Measurements from ENCODE around the gene NMUR1.

NMUR1 gene

DNA sequence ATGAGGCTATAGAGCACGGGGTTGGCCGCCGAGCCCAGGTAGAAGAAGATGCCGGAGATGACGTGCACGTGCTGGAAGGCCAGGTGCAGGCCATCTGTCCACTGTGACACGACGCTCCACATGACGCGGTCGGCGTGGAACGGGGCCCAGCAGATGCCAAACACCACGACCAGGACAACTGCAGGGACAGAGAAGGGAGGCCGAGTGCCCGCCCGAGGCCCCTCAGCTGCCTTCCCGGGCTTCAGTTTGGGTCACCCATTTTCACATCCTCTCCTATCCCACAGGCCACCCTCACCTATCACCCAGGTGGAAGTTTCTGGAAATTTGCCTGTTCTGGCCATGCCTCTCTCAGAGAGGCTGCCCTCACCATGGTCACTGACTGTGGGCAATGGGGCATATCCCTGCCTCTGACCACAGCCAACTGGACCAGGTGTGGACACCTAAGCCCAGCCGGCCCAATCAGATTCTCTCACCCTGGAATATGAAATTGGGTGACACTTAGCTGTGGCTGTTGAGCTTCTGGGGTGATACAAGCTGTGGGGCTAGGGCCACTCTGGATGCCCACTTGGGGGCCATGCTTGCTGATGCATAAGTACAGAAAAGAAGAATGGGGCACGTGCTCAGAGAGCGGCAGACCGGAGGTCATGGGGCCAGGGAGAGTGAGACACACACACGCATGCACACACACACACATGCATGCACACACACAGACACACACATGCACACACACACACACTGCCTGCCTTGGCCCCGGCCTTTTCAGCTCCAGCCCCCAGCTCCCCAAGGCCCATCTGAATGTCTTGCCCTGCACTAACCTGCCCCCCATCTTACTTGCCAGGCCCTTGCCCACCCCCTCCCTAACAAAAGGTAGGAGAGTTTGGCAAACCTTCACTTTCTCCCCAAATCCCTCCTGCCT is 4.7 kb downstream of the NMUR1 start:
- no peak for DNase-seq (ENCODE audit: low spot score)

DNA sequence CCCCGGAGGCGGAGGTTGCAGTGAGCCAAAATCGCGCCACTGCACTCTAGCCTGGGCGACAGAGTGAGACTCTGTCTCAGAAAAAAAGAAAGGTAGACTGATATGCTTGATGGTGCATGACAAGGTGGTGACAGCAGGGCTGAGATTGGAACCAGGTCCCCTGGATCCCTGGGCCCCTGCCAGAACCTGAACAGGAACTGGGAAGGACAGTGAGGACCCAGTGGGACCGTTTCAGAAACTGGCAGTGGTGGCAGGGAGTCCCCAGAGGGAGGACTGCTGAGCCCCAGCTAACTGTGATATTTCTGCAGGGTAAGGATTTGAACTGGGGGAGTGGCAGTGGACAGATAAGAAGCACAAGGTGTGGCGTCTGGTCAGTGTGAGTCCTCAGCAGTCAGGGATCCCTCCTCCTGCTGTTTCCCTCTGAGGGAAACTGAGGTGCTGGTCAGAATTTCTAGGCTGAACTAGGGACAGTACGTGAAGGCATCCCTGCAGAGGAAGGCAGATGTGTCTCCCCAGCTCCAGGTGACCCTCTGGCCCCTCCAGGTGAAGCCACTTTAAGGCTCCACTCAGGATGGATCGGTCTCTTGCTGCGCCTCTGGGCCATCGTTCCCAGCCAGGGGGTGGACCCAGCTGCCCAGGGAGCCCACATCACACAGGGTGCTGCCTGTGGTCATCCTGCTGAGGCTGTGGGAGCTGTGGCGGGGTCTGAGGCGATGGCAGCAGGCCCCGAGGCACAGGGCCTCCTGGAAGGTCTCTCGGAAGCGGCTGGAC is 5.6 kb downstream of the NMUR1 start:
- DNase-seq (ENCODE audit: low spot score) = no peak

DNA sequence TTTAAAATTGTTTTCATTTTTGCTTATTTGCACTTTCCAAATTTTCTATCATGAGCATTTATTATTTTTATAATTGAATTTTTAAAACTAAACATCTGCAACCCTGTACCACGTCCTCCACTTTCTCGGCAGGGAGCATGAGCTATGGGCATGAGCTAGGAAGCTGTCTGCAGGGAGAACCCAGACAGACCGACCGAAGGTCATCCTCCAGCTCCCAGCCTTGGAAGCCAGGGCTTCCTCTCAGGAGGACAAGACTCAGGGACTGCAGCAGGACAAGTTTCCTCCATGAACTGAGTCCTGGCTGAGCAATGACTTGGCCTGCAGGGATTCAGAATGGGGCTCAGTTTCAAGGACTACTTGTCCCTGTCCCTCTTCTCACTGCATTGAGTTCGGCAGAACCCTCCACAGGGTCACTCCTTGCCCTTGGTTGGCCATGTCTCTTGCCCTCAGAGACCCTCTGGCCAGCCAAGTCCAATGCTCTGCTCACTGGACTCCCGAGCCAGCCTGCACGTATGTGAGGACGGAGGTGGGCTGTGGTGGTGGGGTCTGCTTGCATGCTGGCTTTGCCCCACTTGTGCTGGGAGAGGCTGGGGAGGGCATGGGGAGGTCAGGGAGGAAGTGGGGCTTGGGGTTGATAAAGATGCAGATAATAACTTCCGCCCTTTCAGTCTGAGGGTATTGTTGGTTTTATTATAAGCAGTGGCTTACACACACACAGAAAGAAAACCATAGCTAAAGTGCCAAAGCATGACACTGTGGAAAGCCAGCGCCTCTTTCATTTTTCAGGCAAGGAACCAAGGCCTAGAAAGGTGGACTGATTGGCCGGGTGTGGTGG is 6.6 kb downstream of the NMUR1 start:
- no peak for DNase-seq (ENCODE audit: low spot score)

DNA sequence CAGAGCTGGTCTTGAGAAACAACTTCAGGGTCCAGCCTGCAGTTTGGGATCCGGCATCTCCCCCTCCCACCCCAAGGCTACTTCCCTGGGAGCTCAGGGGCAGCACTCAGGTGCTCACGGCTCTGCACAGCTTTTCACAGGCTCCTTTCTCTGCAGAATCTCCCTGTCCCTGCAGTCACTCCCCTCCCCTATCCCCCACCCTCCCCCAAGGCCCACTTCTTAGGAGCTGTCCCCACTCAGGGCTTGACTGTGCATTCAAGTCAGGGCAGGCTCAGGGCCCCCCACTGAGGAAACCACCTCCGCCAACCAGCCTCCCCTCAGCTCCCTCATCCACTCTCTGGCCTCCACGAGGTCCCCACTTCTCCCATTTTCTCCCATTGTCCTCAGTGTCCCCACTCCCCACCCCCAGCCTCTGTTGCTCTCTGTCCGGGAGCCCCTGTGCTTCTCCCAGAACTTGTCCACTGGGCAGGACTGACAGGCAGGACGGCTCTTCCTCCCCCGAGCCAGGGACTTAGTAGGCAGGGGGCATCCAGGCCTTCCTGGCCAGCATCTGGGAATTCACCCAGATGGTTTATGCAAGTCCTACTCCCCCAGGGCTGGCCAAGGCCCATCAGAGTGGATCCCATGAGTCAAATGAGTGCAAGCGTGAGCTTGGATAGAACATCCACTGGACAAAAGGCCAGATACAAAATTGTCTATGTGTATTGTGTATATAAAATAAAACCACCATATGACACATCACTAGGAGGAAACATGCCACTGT is 7.6 kb downstream of the NMUR1 start:
- DNase-seq (ENCODE audit: low spot score) = no peak

DNA sequence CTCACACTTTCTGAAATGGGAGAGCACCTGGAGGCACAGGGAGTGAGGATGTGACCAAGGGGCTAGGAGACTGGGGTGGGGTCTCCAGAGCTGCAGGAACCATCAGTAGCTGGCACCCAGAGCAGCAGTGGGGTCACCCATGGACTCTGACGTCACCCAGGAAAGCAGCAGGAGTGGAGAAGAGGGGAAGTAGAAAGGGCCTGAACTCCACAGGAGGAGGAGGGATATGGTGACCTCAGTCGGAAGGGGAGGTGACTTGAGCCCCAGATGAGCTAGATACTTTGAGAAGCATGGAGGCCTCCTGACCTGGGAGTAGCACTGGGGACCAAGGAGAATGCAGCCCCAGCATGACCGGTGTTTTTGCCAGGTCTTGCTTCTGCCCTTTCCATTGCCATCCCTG is 8.8 kb downstream of the NMUR1 start:
- no peak for DNase-seq (ENCODE audit: low spot score)

DNA sequence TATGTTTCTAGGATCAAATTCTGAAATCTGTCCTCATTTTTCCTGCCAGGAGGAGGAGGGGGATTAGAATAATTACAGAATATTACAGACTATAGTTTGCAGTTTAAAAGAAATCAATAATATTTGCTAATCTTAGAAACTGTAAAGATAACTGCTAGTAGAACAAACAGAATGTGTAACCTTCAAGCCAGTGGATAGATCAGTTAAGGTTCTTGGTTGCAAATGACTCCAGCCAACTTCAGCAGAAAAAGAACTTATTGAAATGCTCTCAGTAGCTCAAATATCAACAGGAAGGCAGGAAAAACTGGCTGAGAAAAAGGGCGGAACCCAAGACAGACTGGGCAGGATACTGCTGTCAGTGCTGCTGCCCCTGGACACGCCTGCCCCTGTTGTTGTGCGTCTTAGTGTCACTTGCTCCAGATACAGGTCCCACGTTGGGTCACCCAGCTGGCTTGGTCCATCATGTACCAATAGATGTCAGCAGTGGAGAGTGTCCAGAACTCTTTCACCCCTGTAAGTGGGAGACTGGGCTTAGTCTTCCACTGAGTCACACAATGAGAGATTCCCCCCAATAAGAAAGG is 10.2 kb downstream of the NMUR1 start:
- DNase-seq (ENCODE audit: low spot score) = no peak

DNA sequence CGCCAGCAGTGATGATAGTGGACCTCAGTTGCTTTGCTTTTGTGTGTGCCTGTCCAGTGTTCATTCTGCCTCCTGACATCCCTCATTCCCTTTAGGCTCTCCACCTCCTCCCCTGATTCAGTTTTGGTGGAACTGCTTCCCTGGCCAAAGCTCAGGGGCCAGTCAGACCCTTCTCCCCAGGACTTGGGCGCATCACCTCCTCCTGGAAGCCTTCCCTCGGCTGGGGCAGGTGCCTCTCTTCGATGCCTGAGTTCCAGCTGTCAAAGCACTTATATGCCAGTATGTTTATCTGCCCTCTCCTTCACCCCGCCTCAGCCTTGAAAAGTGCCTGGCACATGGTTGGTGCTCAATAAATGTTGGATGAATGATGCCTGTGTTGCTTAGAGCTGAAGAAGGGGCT is 11.5 kb downstream of the NMUR1 start:
- no peak for DNase-seq (ENCODE audit: low spot score)

DNA sequence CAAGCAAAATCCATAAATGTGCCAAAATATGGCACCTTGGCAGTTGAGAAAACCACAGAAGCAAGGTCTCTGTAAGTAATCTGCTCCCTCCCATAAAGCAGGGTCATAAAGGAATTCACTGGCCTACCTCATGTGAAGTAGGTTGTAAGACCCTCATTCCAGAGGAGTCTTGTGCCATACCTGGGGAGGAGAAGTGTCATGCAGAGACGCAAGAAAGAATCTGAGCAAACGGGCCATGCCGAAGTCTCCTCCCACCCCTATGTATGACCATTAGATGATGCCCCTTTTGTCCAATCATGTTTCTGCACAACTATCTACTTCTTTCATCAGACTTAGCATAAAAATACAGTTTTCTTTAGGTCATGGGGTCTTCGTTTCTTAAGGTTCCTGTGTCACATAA is 14.6 kb downstream of the NMUR1 start:
- no peak for DNase-seq (ENCODE audit: low spot score)

DNA sequence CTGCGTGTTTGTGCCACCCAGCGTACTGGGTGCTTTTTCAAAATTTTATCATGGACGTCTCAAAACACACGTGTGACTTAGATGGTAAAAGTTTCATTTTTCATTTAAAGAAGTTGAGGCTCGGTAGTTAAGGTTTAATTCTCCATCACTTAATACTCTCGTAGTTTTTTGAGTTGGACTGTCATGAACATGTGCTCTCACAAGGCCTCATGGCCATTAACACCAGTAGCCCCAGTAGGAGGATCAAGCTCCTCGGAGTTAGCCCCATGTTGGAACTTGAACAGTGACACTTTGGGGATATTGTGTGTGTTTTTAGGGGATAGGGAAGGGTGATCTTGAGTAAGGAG is 15.3 kb downstream of the NMUR1 start:
- no peak for DNase-seq (ENCODE audit: low spot score)

DNA sequence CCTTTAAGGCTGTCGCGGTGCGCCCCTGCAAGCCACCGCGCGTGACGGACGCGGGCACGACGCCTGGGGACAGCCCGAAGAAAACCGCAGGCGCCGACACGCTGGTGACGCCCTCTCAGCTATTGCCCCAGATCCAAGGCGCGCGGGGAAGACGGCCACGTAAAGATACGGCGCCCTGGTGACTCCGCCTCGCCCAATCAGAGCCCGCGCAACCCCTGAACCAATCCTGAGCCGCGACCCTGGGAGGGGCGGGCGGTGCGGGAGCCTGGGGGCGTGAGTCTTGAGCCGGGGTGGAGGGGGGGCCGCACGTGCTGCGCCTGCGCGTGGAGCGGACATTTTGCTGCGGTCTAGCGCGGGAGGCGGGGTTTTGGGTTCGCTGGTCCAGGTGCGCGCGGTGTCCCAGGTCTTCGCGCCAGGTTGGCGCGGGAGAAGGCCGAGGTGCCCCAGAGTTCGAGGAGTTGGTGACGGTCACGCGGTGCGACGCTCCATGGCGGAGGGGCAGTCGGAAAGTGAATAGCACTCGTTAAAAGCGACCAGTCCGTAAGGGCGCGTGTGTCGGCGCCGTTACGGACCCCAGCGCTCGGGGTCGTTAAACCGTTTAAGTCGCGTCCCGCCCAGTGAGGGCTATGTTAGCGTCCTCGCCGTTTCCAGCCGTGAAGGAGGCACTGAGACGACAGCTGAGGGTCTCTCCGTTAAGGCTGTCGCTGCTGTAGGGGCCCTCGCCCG is 15.9 kb downstream of the NMUR1 start:
- peak; percentile 97 for DNase-seq (ENCODE audit: low spot score)

DNA sequence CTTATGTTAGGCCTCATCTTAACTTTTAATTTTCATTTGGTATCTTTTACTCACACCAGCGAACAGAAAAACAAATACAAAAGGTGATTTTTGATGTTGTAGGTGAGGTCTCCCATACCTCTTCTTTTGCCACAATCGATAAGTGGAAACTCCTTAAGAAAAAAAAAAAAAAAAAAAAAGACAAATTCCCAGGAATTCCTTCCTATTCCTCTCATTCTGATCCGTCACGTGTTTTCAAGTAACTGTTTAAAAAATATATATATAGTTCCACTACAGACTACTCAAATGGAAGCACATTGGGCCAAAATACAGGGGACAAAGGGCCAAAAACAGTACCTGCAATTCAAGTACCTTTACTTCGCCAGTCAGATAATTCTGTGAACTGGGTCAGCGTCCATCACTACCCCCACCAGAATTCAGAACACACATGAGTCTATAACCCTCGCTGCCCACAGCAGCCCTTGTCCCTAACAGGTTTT is 16.5 kb downstream of the NMUR1 start:
- no peak for DNase-seq (ENCODE audit: low spot score)

DNA sequence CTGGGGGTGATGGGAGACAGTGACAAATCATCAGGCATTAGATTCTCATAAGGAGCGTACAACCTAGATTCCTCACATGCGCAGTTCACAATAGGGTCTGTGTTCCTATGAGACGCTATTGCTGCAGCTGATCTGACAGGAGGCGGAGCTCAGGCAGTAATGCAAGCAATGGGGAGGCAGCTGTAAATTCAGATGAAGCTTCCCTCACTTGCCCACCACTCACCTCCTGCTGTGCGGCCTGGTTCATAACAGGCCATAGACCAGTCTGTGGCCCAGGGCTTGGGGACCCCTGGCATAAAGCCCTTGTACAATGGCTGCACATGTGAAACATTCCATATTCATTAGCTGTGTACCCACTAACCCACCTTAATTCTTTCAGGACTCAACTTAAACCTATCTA is 18.0 kb downstream of the NMUR1 start:
- DNase-seq (ENCODE audit: low spot score) = no peak

DNA sequence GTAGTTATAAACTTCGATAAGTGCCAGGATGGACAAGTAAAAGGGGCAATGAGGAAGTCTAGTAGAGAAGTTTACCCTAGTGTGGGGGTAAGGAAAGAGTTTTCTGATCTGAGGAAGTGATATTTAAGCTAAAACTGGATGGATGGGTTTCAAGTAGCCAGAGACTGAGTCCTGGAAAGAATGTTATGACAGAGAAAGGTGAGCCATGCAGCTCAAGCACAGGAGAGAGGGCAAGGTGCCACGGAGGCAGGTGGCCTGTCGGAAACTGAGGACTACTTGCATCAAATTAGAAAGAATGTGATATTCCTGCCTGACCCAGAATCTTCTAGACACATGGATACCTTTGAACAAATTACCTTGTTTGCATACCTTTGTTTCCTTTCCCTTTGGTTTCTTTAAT is 26.5 kb downstream of the NMUR1 start:
- DNase-seq (ENCODE audit: low spot score) = no peak

DNA sequence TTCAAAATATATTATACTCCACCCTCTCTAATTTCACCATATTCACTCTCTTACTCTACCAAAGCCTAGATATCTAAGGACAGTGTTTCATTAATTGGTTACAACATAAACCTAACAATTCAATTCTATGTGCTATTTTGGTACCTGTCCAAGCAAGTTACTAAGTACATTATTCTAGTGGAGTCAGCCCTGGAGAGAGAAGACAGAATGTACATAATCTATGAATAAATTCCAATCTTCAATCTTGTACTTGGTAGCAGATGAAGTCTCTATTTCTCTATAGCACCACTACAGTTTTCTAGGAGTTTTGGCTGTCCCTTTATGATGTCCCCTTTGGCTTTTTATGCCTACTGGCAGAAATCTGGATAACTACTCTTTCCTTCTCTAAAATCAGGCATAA is 27.6 kb downstream of the NMUR1 start:
- no peak for DNase-seq (ENCODE audit: low spot score)

DNA sequence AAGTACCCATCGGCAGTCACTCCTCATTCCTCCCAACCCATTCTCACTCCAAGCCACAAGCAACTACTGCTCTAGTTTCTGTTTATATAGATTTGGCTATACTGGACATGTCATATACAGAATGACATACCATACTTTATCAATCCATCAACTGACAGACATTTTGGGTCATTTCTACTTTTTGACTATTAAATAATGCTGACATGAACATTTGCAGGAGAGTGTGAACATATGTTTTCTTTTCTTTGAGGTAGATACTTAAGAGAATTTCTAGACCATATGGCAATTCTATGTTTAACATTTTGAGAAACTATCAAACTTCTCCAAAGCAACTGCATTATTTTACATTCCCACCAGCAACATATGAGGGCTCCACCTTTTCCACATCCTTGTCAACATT is 32.6 kb downstream of the NMUR1 start:
- DNase-seq (ENCODE audit: low spot score) = no peak

DNA sequence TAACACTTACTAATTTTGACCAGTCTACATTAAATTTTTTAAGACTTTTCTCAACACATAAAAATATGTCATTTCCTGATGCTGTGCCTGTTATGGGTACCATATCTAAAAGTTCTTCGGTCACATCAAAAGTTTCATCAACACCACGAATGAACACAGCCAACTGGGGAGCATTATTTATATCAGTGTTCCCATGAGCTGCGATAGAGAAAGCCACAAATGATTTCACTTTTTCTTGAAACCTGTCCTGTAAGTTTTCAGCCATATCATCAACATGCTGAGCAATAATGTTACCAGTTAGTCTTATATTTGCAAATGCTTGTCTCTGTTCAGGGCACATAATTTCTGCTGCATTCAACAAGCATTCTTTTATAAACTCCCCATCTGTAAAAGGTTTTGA is 35.6 kb downstream of the NMUR1 start:
- DNase-seq (ENCODE audit: low spot score) = no peak

DNA sequence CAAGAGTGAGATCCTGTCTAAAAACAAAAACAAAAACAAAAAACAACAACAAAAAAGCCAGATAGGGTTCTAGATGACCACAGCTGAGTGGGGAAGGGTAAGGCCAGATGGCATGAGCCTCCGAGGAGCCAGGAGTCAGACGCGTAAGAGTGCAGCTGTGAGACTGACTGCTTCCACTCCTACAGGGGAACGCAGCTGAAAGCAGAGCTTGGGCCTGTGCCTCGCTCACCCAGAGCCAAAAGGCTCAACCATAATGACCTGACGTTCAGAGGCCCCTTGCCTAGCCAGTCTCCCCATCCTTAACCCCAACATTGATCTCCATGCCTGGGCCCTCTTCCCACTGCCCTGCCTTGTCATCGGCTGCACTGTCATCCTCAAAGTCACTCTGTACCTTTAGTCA is 39.4 kb downstream of the NMUR1 start:
- DNase-seq (ENCODE audit: low spot score) = no peak

DNA sequence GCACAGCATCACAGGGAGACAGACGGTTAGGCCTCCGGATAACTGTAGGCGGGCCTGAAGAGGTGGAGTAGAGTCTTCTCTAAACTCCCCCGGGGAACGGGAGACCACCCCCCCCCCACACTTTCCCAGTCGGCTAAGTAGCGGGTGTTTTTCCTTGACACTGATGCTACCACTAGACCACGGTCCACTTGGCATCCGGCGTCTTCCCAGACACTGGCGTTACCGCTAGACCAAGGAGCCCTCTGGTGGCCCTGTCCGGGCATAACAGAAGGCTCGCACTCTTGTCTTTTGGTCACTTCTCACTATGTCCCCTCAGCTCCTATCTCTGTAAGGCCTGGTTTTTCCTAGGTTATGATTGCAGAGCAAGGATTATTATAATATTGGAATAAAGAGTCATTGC is 40.3 kb downstream of the NMUR1 start:
- no peak for DNase-seq (ENCODE audit: low spot score)

DNA sequence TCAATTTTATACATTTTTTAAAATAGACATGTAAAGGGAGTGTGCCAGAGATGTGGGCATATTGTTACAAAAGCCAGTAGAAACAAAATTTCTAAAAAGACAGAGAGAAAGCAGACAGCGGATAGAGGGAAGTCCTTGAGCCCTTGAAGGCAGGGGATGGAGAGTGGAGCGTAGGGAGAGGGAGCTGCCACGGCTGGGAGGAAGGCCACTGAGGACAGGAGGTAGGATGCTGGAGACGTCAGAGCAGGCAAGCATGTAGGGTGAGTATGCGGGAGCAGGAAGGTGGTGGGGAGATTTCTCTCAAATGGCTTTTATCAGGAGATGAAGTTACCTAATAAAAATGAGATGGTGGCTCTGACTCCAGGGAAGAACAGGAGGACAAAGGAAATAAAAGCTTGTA is 41.9 kb downstream of the NMUR1 start:
- DNase-seq (ENCODE audit: low spot score) = no peak

DNA sequence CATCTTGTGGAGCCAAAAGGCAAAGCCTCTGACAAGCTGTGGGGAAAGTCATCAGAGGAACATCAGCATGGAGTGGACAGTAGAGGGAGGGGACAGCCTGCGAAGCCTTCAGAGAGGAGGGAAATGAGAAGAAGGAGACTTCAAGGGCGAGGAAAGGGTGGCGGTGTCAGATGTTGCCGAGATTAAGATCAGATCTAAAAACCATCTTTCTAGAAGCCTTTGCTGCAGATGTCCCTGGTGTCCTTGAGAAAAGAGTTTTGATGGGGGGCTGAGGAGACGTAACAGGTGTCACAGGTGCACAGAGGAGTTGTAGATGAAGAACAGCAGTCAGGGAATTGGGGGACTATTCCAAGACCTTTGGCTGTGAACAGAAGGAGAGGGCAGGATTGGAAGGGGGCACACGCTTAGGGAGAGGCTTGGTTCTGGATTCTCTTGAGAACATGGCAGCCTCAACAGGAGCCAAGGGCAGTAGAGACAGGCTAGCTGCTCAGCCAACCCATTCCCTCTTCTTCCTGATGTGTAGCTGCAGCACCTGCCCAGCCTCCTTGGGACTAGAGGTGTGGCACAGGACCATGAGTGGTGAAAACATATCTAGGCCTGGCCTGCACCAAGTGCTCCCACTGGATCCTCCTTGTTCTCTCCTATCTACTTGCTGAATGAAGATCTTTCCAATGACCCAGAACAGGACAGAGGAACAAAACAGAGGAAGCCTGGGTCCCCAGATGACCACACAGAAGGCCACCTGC is 43.2 kb downstream of the NMUR1 start:
- no peak for DNase-seq (ENCODE audit: low spot score)
